ENCODE results near the gene TNFRSF1B.

- TF ChIP-seq TARDBP (IDR thresholded peaks at IDR 0.05) (no peak), SP1 (IDR thresholded peaks at IDR 0.05) (no peak), FOXA1 (IDR thresholded peaks at IDR 0.05) (no peak), NFRKB (IDR thresholded peaks at IDR 0.05) (no peak), ZNF384 (IDR thresholded peaks at IDR 0.05) (no peak), PKNOX1 (IDR thresholded peaks at IDR 0.05) (no peak), L3MBTL2 (conservative IDR thresholded peaks at IDR 0.05) (no peak)
Observed at GRCh38 chr1:12141163-12141850, 25.5 kb upstream of the TNFRSF1B start.
